Measurements from ENCODE around the gene RAB10.

- TF ChIP-seq, protein P1, sequence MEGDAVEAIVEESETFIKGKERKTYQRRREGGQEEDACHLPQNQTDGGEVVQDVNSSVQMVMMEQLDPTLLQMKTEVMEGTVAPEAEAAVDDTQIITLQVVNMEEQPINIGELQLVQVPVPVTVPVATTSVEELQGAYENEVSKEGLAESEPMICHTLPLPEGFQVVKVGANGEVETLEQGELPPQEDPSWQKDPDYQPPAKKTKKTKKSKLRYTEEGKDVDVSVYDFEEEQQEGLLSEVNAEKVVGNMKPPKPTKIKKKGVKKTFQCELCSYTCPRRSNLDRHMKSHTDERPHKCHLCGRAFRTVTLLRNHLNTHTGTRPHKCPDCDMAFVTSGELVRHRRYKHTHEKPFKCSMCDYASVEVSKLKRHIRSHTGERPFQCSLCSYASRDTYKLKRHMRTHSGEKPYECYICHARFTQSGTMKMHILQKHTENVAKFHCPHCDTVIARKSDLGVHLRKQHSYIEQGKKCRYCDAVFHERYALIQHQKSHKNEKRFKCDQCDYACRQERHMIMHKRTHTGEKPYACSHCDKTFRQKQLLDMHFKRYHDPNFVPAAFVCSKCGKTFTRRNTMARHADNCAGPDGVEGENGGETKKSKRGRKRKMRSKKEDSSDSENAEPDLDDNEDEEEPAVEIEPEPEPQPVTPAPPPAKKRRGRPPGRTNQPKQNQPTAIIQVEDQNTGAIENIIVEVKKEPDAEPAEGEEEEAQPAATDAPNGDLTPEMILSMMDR (IDR thresholded peaks at IDR 0.05; ENCODE audit: insufficient read depth, low read depth, low read length) = no peak
- no peak for TF ChIP-seq EZH2 (IDR thresholded peaks at IDR 0.05; ENCODE audit: insufficient read depth, low read length)
Observed at GRCh38 chr2:26161926-26162325, 128.0 kb downstream of the RAB10 start.

All from astrocyte (in vitro differentiated cells and primary cell).